ENCODE measurements around the gene CCDC175.

- TF ChIP-seq PPARA (CRISPR knock-in tag; IDR thresholded peaks at IDR 0.05; ENCODE audit: borderline replicate concordance) = no peak
- TF ChIP-seq PATZ1 (CRISPR knock-in tag; IDR thresholded peaks at IDR 0.05; ENCODE audit: borderline replicate concordance) = no peak
- no peak for TF ChIP-seq ZNF70 (CRISPR knock-in tag; IDR thresholded peaks at IDR 0.05)
Observed at GRCh38 chr14:59585891-59586554, 9.4 kb upstream of the CCDC175 start.
